Mesangial cell (primary cell): ENCODE data around the gene HLA-DQB1. TPM values are rescaled to one million over a fixed set of nuclear protein-coding genes. Genes with fewer than 3 reads are reported as not detected.

Experiments used
- total RNA-seq: library from RNA; depleted of rRNA; stranded (reverse); fragments of >200 nt; gene quantifications from 2 replicates; pipeline ENCODE4 v1.2.3, GENCODE V29; 2015

HLA-DQB1 gene
- total RNA-seq, result 1.0 TPM in 1 of 2 replicates, not detected in the other

DNA sequence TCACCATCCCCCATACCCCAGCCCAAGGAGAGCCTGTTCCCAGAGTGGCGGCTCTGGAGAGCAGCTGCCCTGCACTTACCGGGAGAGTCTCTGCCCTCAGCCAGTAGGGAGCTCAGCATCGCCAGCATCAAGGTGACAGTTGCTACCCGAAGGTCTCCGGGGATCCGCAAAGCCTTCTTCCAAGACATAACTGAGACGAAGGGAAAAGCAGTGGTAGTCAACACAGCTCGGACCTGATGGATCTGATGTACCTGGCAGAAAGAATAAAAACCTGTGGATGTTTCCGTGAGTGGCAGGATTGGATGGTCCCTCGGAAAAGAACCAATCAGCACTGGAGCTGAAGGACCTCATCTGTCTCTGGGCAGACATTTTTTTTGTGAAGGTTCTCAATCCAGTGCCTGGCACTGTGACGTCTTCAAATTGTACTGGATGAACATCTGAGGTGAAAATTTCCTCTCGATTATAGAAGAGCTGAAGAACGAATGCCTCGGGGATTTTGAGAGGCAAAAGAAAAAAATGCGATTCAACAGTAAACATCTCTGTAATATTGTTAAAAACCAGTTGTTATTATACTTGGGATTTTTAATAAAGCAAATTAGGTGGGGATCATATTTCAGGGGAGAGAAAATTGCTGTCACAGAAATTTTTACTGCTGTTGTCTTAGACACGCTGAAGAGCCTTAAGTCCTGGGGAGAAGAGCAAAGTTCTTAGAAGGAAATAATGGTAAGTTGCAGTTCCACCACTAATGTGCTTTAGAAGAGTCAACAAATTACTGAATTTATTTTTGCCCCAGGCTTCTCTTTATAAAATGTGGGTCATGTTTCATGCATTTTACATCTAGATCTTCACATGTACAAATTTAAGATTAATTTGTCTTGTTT lies at the start of gene HLA-DQB1:
Gene HLA-DQB1 (minus strand): TSS at position 238 of the 881 bp plus-strand sequence. CDS start 50 bp downstream, at position 188.

DNA sequence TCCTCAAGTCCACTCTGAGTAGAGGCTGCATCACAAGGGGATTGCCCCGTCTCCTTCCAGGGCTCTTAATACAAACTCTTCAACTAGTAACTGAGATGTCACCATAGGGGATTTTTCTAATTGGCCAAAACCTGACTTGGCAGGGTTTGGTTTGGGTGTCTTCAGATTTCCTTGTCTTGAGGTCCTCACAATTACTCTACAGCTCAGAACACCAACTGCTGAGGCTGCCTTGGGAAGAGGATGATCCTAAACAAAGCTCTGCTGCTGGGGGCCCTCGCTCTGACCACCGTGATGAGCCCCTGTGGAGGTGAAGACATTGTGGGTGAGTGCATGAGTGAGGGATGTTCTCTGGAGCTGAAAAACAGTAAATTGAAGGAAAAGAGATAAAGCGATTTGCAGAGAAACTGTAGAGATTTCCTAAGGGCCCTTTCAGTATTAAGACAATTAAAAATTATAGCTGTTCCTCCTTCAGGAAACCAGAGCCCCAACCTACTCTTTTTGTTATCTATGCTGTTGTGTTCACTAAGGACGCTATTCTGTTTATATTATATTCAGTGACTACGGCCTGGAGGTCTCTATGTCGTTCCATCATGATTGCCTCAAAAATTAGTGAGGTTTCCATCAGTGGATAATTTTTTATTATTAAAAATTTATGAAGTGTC lies 29.1 kb downstream of the HLA-DQB1 start, which contains the start of gene HLA-DQA1:
Gene HLA-DQA1 (plus strand): TSS at position 188 of the 662 bp plus-strand sequence. CDS start 53 bp downstream, at position 241.

Other genes starting within 250 kb of the HLA-DQB1 start
- gene HLA-DRA, start 226.8 kb downstream of the HLA-DQB1 start, total RNA-seq, result not detected in 2 replicates
- not detected in 2 replicates for gene HLA-DRB5, start 136.4 kb downstream of the HLA-DQB1 start, total RNA-seq
- 0.16 and 0.38 TPM in 2 replicates for gene HLA-DRB1, start 76.8 kb downstream of the HLA-DQB1 start, total RNA-seq
- gene HLA-DQA1, start 29.3 kb downstream of the HLA-DQB1 start, total RNA-seq, result not detected in 2 replicates
- gene HLA-DQA2, start 74.7 kb upstream of the HLA-DQB1 start, total RNA-seq, result not detected in 2 replicates
- 0.16 TPM in 1 of 2 replicates, not detected in the other for gene HLA-DQB2, start 96.9 kb upstream of the HLA-DQB1 start, total RNA-seq
- gene HLA-DOB, start 150.3 kb upstream of the HLA-DQB1 start, total RNA-seq, result 0.16 TPM in 1 of 2 replicates, not detected in the other
- gene TAP2, start 172.1 kb upstream of the HLA-DQB1 start, total RNA-seq, result 11.3 and 38.3 TPM in 2 replicates
- 36.0 and 72.1 TPM in 2 replicates for gene PSMB8, start 177.4 kb upstream of the HLA-DQB1 start, total RNA-seq
- gene TAP1, start 187.0 kb upstream of the HLA-DQB1 start, total RNA-seq, result 32.8 and 46.4 TPM in 2 replicates
- gene PSMB9, start 187.5 kb upstream of the HLA-DQB1 start, total RNA-seq, result 7.0 and 16.7 TPM in 2 replicates